ENCODE data around the gene GALE.
"Not testable (repeated sequence)": the region's sequence is repeated elsewhere in the genome, so short reads cannot be mapped to it uniquely, and the experiment has no call there.

- not testable (repeated sequence) for TF ChIP-seq CTCF (optimal IDR thresholded peaks at IDR 0.05 in 1 of 3, IDR thresholded peaks at IDR 0.05 in 1 of 3, conservative IDR thresholded peaks at IDR 0.05 in 1 of 3; ENCODE audit: extremely low read depth in 1 of 3, insufficient read depth in 2 of 3, low read length in 3 of 3); EZH2 (IDR thresholded peaks at IDR 0.05; ENCODE audit: low read length)
These were observed 5.8 kb downstream of the GALE start for GRCh38 chr1:23794732-23795182.

All from keratinocyte (primary cell).